CD14-positive monocyte (primary cell): ENCODE measurements around the gene SLC35F5. TPM values are rescaled to one million over a fixed set of nuclear protein-coding genes. Genes with fewer than 3 reads are reported as not detected.
A peak's percentile ranks its signal among the peaks of the same experiment; 100 is the strongest.

Source experiments
- DNase-seq, 3 donors: peaks; one replicate each; pipeline ENCODE4 v3.0.0-alpha.2; 2011 to 2022
- H2AFZ ChIP-seq: 2 replicates; pipeline ENCODE4 v1.6.0; 2012; ENCODE audit warnings: mild to moderate bottlenecking, low read depth, low read length, inconsistent platforms; ENCODE audit not compliant: insufficient read depth, poor library complexity, severe bottlenecking
- H3K27ac ChIP-seq, 2 donors: 1 replicate in 1 of 2; 2 replicates in 1 of 2; pipeline ENCODE4 v1.5.1; 2012 to 2013; ENCODE audit warnings: low read length in 2 of 2, control low read depth in 1 of 2, inconsistent platforms in 1 of 2, low read depth in 1 of 2, mild to moderate bottlenecking in 1 of 2
- H3K27me3 ChIP-seq, 2 donors: one replicate each; pipeline versions ENCODE4 v1.6.0 to v1.6.1; 2011 to 2013; ENCODE audit warnings: low read length in 2 of 2; ENCODE audit not compliant: control insufficient read depth in 2 of 2, insufficient read depth in 2 of 2
- H3K36me3 ChIP-seq, 2 donors: replicated peaks in 1 of 2; 1 replicate in 1 of 2; 2 replicates in 1 of 2; pipeline versions ENCODE4 v1.5.1 to v1.6.1; 2012 to 2013; ENCODE audit warnings: low read length in 2 of 2, control low read depth in 1 of 2, inconsistent platforms in 1 of 2, mild to moderate bottlenecking in 1 of 2; ENCODE audit not compliant: insufficient read depth in 2 of 2, control insufficient read depth in 1 of 2
- H3K4me1 ChIP-seq, 2 donors: 1 replicate in 1 of 2; 2 replicates in 1 of 2; pipeline versions ENCODE4 v1.5.1 to v1.6.1; 2012 to 2013; ENCODE audit warnings: low read length in 2 of 2, control low read depth in 1 of 2, inconsistent platforms in 1 of 2, mild to moderate bottlenecking in 1 of 2, moderate library complexity in 1 of 2; ENCODE audit not compliant: insufficient read depth in 2 of 2, control insufficient read depth in 1 of 2
- H3K4me2 ChIP-seq: replicated peaks from 2 replicates; pipeline ENCODE3; 2012; ENCODE audit warnings: low read length, moderate library complexity, mild to moderate bottlenecking; ENCODE audit not compliant: poor library complexity, severe bottlenecking; ENCODE audit errors: extremely low read depth
- H3K4me3 ChIP-seq, 3 experiments: fragments of 200-600 bp in 1 of 3; sonication (generic) in 1 of 3; replicated peaks in 1 of 3; 1 replicate in 2 of 3; 2 replicates in 1 of 3; pipeline ENCODE4 v1.5.1; 2011 to 2013; ENCODE audit warnings: low read length in 3 of 3, mild to moderate bottlenecking in 3 of 3, control low read depth in 2 of 3, low read depth in 2 of 3, inconsistent platforms in 1 of 3, moderate library complexity in 1 of 3
- H3K79me2 ChIP-seq: 2 replicates; pipeline ENCODE4 v1.6.0; 2012; ENCODE audit warnings: mild to moderate bottlenecking, control low read depth, inconsistent platforms, low read length, moderate library complexity; ENCODE audit not compliant: insufficient read depth
- H3K9ac ChIP-seq: 2 replicates; pipeline ENCODE4 v1.6.0; 2017; ENCODE audit warnings: low read length, mild to moderate bottlenecking; ENCODE audit not compliant: insufficient read depth, poor library complexity, severe bottlenecking
- H3K9me3 ChIP-seq, 2 donors: replicated peaks in 1 of 2; 1 replicate in 1 of 2; 2 replicates in 1 of 2; pipeline versions ENCODE4 v1.5.1 to v1.6.1; 2012 to 2013; ENCODE audit warnings: low read length in 2 of 2, control low read depth in 1 of 2; ENCODE audit not compliant: control insufficient read depth in 1 of 2, insufficient read depth in 1 of 2
- H4K20me1 ChIP-seq: 2 replicates; pipeline ENCODE4 v1.6.0; 2012; ENCODE audit warnings: mild to moderate bottlenecking, low read length, control low read depth, moderate library complexity; ENCODE audit not compliant: insufficient read depth
- H3K27ac Mint-ChIP-seq, 7 donors: one replicate each; pipeline ENCODE4 v1.8.0; 2020; ENCODE audit warnings: mild to moderate bottlenecking in 7 of 7, mixed read lengths in 7 of 7, moderate library complexity in 6 of 7, inconsistent platforms in 2 of 7
- H3K27me3 Mint-ChIP-seq, 3 donors: one replicate each; pipeline ENCODE4 v1.8.0; 2021 to 2022; ENCODE audit warnings: low read depth in 3 of 3, mild to moderate bottlenecking in 3 of 3, mixed read lengths in 3 of 3, moderate library complexity in 3 of 3, inconsistent platforms in 1 of 3
- H3K36me3 Mint-ChIP-seq, 2 donors: one replicate each; pipeline ENCODE4 v1.8.0; 2020; ENCODE audit warnings: mixed read lengths in 2 of 2, inconsistent platforms in 1 of 2, mild to moderate bottlenecking in 1 of 2
- H3K4me1 Mint-ChIP-seq: one replicate; pipeline ENCODE4 v1.8.0; 2020; ENCODE audit warnings: mild to moderate bottlenecking, mixed read lengths
- H3K4me3 Mint-ChIP-seq, 2 donors: one replicate each; pipeline ENCODE4 v1.8.0; 2020; ENCODE audit warnings: mild to moderate bottlenecking in 2 of 2, mixed read lengths in 2 of 2, moderate library complexity in 1 of 2
- H3K9me3 Mint-ChIP-seq, 7 donors: one replicate each; pipeline ENCODE4 v1.8.0; 2020 to 2022; ENCODE audit warnings: mixed read lengths in 7 of 7, mild to moderate bottlenecking in 6 of 7, moderate library complexity in 6 of 7, inconsistent platforms in 2 of 7
- WGBS: methylation state at CpG from one replicate; pipeline ENCODE4 v1.1.5; 2013; ENCODE audit warnings: missing lambda C conversion rate; ENCODE audit not compliant: insufficient coverage; 5-methylcytosine and 5-hydroxymethylcytosine counted together
- intact Hi-C, 2 donors: fragments of 100-400 bp; cut with micrococcal nuclease; formaldehyde crosslinking; loops; one replicate each; pipeline versions ENCODE4 v1.15.0 to v1.15.1; 2023
- polyA plus RNA-seq, 3 donors: library from polyadenylated mRNA; depleted of rRNA in 1 of 3; unstranded in 2 of 3; stranded (reverse) in 1 of 3; fragments of 300-500 nt in 2 of 3; fragments of >200 nt in 1 of 3; fragmentation: Illumina TruSeq in 2 of 3; gene quantifications; 1 replicate in 2 of 3; 2 replicates in 1 of 3; pipeline ENCODE4 v1.2.3, GENCODE V29; 2012 to 2021
- TF ChIP-seq, protein P1 (sequence below): fragments of 200-600 bp; IDR thresholded peaks from one replicate; pipeline ENCODE4 v1.8.0; 2022; ENCODE audit warnings: antibody characterized with exemption, mild to moderate bottlenecking

SLC35F5 gene
- polyA plus RNA-seq, 3 donors, result 11.7 to 18.2 (median 13.6) TPM

DNA sequence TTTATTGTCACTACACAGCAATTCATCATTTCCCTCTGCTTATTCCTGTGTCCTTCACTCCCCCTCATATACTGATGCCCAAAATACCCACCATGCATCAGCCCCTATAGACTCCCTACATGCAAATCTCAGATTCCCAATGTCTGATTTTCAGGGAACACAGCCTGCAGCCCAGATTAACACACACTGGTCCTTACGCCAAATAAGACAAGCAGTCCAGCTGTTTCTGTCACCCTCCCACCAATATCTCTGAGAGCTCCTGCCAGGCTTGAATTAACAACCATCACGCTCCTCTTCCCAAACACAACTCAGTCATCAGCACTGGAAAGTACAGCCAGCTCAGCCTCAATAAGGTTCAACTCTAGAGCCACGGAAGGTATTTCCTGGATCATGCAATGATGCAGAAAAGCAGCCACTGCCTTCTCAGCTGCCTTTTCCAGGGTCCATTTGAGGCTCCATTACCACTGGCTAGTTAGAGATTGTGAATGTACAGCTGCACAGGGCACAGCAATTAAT lies 39.0 kb upstream of the SLC35F5 start:
- Histone ChIP-seq H3K4me3 (no peak overlapping the region), H3K9me3 (no peaks in the 10 kb centered on the region), H3K9ac (no peak overlapping the region), H3K4me1 (peaks cover 4 to 14% of the 10 kb centered on the region in 2 donors), H3K36me3 (no peaks in the 10 kb centered on the region), H3K79me2 (no peaks in the 10 kb centered on the region), H2AFZ (no peak overlapping the region), H3K4me2 (no peak overlapping the region), H3K27me3 (no peaks in the 10 kb centered on the region), H3K27ac (no peak overlapping the region), H4K20me1 (no peaks in the 10 kb centered on the region)
- DNase-seq, result no peak
- Mint-ChIP-seq H3K4me3 (no peak overlapping the region), H3K36me3 (no peaks in the 10 kb centered on the region), H3K27me3 (peaks cover 1 to 4% (median 2%) of the 10 kb centered on the region in 3 donors), H3K27ac (no peak overlapping the region), H3K4me1 (peaks cover 20% of the 10 kb centered on the region), H3K9me3 (peaks cover 0 to 3% (median 0%) of the 10 kb centered on the region in 7 donors)
- intact Hi-C loops, result no loop called here
- 100% methylated on average over 3 of the region's 3 CpGs for whole genome bisulfite sequencing
- TF ChIP-seq, protein P1, sequence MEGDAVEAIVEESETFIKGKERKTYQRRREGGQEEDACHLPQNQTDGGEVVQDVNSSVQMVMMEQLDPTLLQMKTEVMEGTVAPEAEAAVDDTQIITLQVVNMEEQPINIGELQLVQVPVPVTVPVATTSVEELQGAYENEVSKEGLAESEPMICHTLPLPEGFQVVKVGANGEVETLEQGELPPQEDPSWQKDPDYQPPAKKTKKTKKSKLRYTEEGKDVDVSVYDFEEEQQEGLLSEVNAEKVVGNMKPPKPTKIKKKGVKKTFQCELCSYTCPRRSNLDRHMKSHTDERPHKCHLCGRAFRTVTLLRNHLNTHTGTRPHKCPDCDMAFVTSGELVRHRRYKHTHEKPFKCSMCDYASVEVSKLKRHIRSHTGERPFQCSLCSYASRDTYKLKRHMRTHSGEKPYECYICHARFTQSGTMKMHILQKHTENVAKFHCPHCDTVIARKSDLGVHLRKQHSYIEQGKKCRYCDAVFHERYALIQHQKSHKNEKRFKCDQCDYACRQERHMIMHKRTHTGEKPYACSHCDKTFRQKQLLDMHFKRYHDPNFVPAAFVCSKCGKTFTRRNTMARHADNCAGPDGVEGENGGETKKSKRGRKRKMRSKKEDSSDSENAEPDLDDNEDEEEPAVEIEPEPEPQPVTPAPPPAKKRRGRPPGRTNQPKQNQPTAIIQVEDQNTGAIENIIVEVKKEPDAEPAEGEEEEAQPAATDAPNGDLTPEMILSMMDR, result no peak

GRCh38 chr2:113791697-113792590 lies 35.5 kb upstream of the SLC35F5 start:
- H3K4me3 Mint-ChIP-seq, result peak overlapping the region in 1 of 2 donors; percentile 69

More at GRCh38 chr2:113791697-113792590, 35.5 kb upstream of the SLC35F5 start:
- Histone ChIP-seq H3K4me3 (peak overlapping the region in 1 of 3 experiments; percentile 33), H2AFZ (no peak overlapping the region), H3K9me3 (no peaks in the 10 kb centered on the region), H3K27me3 (no peaks in the 10 kb centered on the region), H3K27ac (no peak overlapping the region), H3K36me3 (no peaks in the 10 kb centered on the region), H4K20me1 (no peaks in the 10 kb centered on the region), H3K4me1 (peaks cover 0 to 7% of the 10 kb centered on the region in 2 donors), H3K9ac (no peak overlapping the region), H3K79me2 (no peaks in the 10 kb centered on the region), H3K4me2 (peak overlapping the region; percentile 34)
- TF ChIP-seq, protein P1, result no peak
- Mint-ChIP-seq H3K36me3 (no peaks in the 10 kb centered on the region), H3K9me3 (peaks cover 0 to 3% (median 0%) of the 10 kb centered on the region in 7 donors), H3K4me1 (peaks cover 11% of the 10 kb centered on the region), H3K27me3 (peaks cover 0 to 7% (median 5%) of the 10 kb centered on the region in 3 donors), H3K27ac (no peak overlapping the region)
- intact Hi-C loops, result no loop called here
- DNase-seq, result no peak
- WGBS, result 29% methylated on average over 2 of the region's 5 CpGs
